ENCODE results near the gene STK38. TPM values are rescaled to one million over a fixed set of nuclear protein-coding genes. Genes with fewer than 3 reads are reported as not detected.
A peak's percentile ranks its signal among the peaks of the same experiment; 100 is the strongest.
"Not testable (repeated sequence)": the region's sequence is repeated elsewhere in the genome, so short reads cannot be mapped to it uniquely, and the experiment has no call there.

STK38 gene
- total RNA-seq (2014; rRNA removed; shearing (Covaris generic)), result 8.4 and 10.7 TPM in 2 replicates
- 11.4 and 14.5 TPM in 2 replicates for polyA plus RNA-seq (2015; cell fraction: cytosol; rRNA removed)
- polyA plus RNA-seq (2015; cell fraction: nucleus; rRNA removed), result 18.7 and 24.5 TPM in 2 replicates

- DNase-seq (ENCODE audit: low read depth, low spot score), result peak; percentile 84
- in situ Hi-C loops (cut with HindIII; ENCODE audit: low pct_unique_long_range_greater_than_20kb, low sequenced_read_pairs), result no loop called here
These were observed at the start of gene STK38 for GRCh38 chr6:36546920-36547645. Gene STK38, minus strand, starts transcription at chr6:36547479. Its CDS starts 7,277 bp downstream, at chr6:36540202.

- DNase-seq (ENCODE audit: low read depth, low spot score), result no peak
- in situ Hi-C loops (cut with HindIII; ENCODE audit: low pct_unique_long_range_greater_than_20kb, low sequenced_read_pairs), result no loop called here
These were observed 49.1 kb upstream of the STK38 start for GRCh38 chr6:36596356-36596755.

DNA sequence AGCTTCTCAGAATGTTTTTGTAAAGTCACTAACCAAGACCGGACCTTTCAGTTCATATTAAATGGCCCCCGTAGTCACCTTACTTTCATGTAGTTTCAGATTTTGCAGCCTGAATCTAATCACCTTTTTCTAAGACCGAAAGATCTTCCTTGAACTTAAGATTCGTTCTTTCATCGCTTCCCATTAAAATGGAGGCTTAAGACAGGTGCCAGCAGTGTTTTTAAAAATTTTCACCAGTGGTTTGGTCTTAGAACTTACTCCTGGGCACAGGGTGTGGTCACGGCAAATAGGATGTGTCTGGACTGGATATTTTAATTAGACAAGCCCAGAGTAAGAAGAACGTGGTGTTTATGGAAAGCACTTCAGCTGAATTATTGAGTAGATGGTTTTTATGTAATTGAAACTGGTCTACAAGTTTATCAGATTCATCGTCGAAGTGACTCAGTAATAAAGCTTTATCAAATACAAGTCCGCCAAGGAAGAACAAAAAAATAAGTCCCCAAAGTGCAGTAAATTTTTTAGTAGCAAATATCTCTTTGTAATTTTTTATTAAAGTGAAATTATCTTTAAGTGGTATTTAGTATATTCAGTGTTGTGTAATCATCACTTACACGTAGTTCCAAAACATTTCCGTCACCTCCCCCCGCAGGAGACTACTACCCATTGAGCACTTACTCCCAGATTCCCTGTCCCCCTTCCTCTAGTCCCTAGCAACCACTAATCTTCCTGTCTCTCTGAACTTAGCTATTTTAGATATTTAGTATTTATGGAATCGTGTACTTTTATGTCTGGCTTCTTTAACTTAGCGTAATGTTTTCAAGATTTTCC lies 47.8 kb upstream of the STK38 start:
- DNase-seq (ENCODE audit: low read depth, low spot score), result peak; percentile 58
- in situ Hi-C loops (cut with HindIII; ENCODE audit: low pct_unique_long_range_greater_than_20kb, low sequenced_read_pairs), result no loop called here

- in situ Hi-C loops (cut with HindIII; ENCODE audit: low pct_unique_long_range_greater_than_20kb, low sequenced_read_pairs), result no loop called here
- peak; percentile 97 for DNase-seq (ENCODE audit: low read depth, low spot score)
These were observed 46.9 kb upstream of the STK38 start, which contains the start of gene SRSF3 for GRCh38 chr6:36594029-36594815. Gene SRSF3, plus strand, starts transcription at chr6:36594362. Its CDS starts 2,401 bp downstream, at chr6:36596763.

- in situ Hi-C loops (cut with HindIII; ENCODE audit: low pct_unique_long_range_greater_than_20kb, low sequenced_read_pairs), result no loop called here
- DNase-seq (ENCODE audit: low read depth, low spot score), result peak; percentile 51
These were observed 46.3 kb upstream of the STK38 start for GRCh38 chr6:36593569-36594028.

GRCh38 chr6:36592221-36592655 lies 45.0 kb upstream of the STK38 start:
- in situ Hi-C loops (cut with HindIII; ENCODE audit: low pct_unique_long_range_greater_than_20kb, low sequenced_read_pairs), result no loop called here

GRCh38 chr6:36590237-36590636 lies 43.0 kb upstream of the STK38 start:
- in situ Hi-C loops (cut with HindIII; ENCODE audit: low pct_unique_long_range_greater_than_20kb, low sequenced_read_pairs), result no loop called here

More at GRCh38 chr6:36592221-36592655, 45.0 kb upstream of the STK38 start:
- DNase-seq (ENCODE audit: low read depth, low spot score), result no peak

DNA sequence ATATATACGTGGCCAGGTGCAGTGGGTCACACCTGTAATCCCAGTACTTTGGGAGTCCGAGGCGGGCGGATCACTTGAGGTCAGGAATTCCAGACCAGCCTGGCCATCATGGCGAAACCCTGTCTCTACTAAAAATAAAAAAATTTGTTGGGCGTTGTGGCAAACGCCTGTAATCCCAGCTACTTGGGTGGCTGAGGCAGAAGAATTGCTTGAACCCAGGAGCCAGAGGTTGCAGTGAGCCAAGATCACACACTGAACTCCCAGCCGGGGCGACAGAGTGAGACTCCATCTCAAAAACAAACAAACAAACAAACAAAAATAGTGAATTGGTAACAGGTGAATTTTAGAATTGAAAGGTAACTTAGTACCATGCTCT lies 41.7 kb upstream of the STK38 start:
- DNase-seq (ENCODE audit: low read depth, low spot score); in situ Hi-C loops (cut with HindIII; ENCODE audit: low pct_unique_long_range_greater_than_20kb, low sequenced_read_pairs): not testable (repeated sequence)

More at GRCh38 chr6:36590237-36590636, 43.0 kb upstream of the STK38 start:
- peak; percentile 26 for DNase-seq (ENCODE audit: low read depth, low spot score)

DNA sequence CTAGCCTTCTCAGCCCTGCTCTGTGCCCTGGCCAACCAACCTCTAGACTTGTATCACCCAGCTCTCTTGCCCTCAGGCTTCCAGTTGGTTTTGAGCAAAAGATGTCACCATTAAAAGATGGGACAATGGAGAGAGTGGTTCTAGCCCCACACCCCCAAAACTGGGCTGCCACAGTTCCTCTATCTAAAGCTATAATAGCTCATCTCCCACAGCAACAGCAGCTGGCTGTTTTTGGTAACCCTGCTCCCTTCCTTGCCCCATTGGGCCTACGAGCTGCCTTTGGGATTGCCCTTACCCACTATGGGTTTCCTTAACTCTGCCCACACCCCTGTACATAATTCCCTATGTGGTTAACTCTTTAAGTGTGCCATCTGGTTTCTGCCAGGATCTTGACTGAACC lies 39.3 kb upstream of the STK38 start:
- DNase-seq (ENCODE audit: low read depth, low spot score), result no peak
- in situ Hi-C loops (cut with HindIII; ENCODE audit: low pct_unique_long_range_greater_than_20kb, low sequenced_read_pairs), result no loop called here

DNA sequence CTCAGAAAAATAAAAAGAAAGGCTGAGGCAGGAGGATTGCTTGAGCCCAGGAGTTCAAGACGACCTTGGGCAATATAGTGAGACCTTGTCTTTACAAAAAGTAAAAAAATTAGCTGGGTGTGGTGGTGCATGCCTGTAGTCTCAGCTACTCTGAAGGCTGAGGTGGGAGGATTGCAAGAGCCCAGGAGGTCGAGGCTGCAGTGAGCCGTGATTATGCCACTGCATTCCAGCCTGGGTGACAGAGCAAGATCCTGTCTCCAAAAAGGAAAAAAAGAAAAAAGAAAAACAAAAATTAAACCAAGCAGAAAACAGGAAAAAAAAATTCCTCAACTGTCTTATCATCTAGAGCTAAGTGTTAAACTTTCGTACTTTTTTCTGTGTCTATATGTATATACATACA lies 34.4 kb upstream of the STK38 start:
- in situ Hi-C loops (cut with HindIII; ENCODE audit: low pct_unique_long_range_greater_than_20kb, low sequenced_read_pairs), result no loop called here
- DNase-seq (ENCODE audit: low read depth, low spot score), result no peak

GRCh38 chr6:36580184-36580526 lies 32.9 kb upstream of the STK38 start:
- in situ Hi-C loops (cut with HindIII; ENCODE audit: low pct_unique_long_range_greater_than_20kb, low sequenced_read_pairs), result no loop called here
- DNase-seq (ENCODE audit: low read depth, low spot score), result no peak

- in situ Hi-C loops (cut with HindIII; ENCODE audit: low pct_unique_long_range_greater_than_20kb, low sequenced_read_pairs), result no loop called here
- no peak for DNase-seq (ENCODE audit: low read depth, low spot score)
These were observed 31.2 kb upstream of the STK38 start for GRCh38 chr6:36578431-36578830.

GRCh38 chr6:36578030-36578429 lies 30.8 kb upstream of the STK38 start:
- DNase-seq (ENCODE audit: low read depth, low spot score), result no peak
- in situ Hi-C loops (cut with HindIII; ENCODE audit: low pct_unique_long_range_greater_than_20kb, low sequenced_read_pairs), result no loop called here

DNA sequence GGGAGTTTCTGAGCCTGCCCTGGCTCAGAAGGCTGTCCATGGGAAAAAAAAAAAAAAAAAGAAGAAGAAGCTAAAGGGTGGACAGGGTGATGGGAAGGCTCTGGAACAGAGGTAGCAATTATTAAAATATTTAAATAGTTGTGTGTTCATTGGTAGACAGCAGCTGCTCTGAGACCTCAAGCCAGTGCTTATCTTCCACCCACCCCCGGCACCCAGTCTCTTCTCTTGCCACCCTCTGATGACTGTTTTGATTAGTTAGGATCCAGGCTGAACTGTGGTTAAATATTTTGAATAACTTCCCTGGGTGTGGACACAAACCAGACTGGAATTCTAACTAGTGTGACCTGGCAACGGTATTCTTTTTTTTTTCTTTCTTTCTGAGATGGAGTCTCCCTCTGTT lies 30.0 kb upstream of the STK38 start:
- in situ Hi-C loops (cut with HindIII; ENCODE audit: low pct_unique_long_range_greater_than_20kb, low sequenced_read_pairs), result no loop called here
- no peak for DNase-seq (ENCODE audit: low read depth, low spot score)

- in situ Hi-C loops (cut with HindIII; ENCODE audit: low pct_unique_long_range_greater_than_20kb, low sequenced_read_pairs), result no loop called here
- no peak for DNase-seq (ENCODE audit: low read depth, low spot score)
These were observed 29.3 kb upstream of the STK38 start for GRCh38 chr6:36576578-36576977.

- no peak for DNase-seq (ENCODE audit: low read depth, low spot score)
- in situ Hi-C loops (cut with HindIII; ENCODE audit: low pct_unique_long_range_greater_than_20kb, low sequenced_read_pairs), result no loop called here
These were observed 27.4 kb upstream of the STK38 start for GRCh38 chr6:36574679-36575078.

DNA sequence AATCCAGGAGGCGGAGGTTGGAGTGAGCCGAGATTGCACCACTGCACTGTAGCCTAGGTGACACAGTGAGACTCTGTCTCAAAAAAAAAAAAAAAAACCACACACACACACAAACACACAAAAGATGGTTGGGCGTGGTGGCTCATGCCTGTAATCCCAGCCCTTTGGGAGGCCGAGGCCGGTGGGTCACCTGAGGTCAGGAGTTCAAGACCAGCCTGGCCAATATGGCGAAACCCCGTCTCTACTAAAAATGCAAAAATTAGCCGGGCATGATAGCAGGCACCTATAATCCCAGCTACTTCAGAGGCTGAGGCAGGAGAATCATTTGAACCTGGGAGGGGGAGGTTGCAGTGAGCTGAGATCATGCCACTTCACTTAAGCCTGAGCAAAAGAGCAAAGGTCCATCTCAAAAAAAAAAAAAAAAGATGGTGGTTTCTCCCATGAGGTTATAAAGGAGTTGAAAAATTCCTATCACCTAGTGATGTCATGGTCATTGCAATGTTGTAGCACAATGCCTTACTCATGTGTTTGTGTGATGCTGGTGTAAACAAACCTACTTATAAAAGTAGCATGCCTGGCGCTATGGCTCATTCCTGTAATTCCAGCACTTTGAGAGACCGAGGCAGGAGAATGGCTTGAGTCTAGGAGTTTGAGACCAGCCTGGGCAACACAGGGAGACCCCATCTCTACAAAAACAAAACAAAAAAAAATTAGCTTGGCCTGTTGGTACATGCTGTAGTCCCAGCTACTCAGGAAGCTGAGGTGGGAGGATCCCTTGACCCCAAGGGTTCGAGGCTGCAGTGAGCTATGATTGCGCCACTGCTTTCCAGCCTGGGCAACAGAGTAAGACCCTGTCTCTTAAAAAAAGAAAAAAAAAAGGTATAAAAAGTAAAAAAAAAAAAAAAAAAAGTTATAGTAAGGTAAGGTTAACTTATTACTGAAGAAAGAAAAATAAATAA lies 25.4 kb upstream of the STK38 start:
- in situ Hi-C loops (cut with HindIII; ENCODE audit: low pct_unique_long_range_greater_than_20kb, low sequenced_read_pairs); DNase-seq (ENCODE audit: low read depth, low spot score): not testable (repeated sequence)
